Measurements from ENCODE around the gene LYAR. TPM values are rescaled to one million over a fixed set of nuclear protein-coding genes. Genes with fewer than 3 reads are reported as not detected.

The LYAR gene
- total and polyA plus RNA-seq, 2 experiments from 2014 or later, result 6.7 to 12.2 TPM

DNA sequence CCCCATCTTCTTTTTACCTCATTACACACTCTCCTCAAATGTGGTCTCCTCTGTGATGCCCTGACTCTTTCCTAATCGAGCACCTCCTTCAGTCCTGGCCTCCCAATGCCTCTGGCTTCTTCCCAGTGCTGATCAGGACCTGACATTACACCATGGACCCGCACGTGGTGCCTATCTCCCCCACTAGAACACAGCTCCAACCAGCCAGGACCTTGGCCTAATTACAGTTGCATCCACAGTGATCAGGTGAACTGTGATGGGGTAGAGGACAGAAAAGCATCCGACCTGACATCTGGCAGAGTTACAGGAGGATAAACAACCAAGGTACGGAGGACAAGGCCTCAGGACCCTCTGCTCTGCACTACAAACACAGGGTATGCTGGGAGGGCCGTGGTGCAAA lies 12.4 kb downstream of the LYAR start:
- Histone ChIP-seq H3K4me2 (no peak overlapping the region), H3K9me3 (ENCODE audit: low read depth) (no peaks in the 10 kb centered on the region), H4K20me1 (ENCODE audit: insufficient read depth, poor library complexity, severe bottlenecking) (no peaks in the 10 kb centered on the region), H3K4me1 (ENCODE audit: insufficient read depth) (no peaks in the 10 kb centered on the region), H3K9me2 (replicated peaks; ENCODE audit: insufficient read depth) (no peaks in the 10 kb centered on the region), H3K27me3 (no peaks in the 10 kb centered on the region), H2AFZ (no peak overlapping the region), H3K27ac (no peak overlapping the region), H3K79me2 (no peaks in the 10 kb centered on the region), H3K36me3 (replicated peaks; ENCODE audit: insufficient read depth, low read depth) (no peaks in the 10 kb centered on the region), H3K4me3 (no peak overlapping the region)
- TF ChIP-seq, protein P1, sequence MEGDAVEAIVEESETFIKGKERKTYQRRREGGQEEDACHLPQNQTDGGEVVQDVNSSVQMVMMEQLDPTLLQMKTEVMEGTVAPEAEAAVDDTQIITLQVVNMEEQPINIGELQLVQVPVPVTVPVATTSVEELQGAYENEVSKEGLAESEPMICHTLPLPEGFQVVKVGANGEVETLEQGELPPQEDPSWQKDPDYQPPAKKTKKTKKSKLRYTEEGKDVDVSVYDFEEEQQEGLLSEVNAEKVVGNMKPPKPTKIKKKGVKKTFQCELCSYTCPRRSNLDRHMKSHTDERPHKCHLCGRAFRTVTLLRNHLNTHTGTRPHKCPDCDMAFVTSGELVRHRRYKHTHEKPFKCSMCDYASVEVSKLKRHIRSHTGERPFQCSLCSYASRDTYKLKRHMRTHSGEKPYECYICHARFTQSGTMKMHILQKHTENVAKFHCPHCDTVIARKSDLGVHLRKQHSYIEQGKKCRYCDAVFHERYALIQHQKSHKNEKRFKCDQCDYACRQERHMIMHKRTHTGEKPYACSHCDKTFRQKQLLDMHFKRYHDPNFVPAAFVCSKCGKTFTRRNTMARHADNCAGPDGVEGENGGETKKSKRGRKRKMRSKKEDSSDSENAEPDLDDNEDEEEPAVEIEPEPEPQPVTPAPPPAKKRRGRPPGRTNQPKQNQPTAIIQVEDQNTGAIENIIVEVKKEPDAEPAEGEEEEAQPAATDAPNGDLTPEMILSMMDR (IDR thresholded peaks at IDR 0.05; ENCODE audit: poor library complexity), result no peak
- no peak for TF ChIP-seq EZH2phosphoT487 (IDR thresholded peaks at IDR 0.05; ENCODE audit: low read depth, severe bottlenecking, unreplicated experiment)
- no peak for TF ChIP-seq EZH2 (IDR thresholded peaks at IDR 0.05; ENCODE audit: borderline replicate concordance)
- DNase-seq (ENCODE audit: low spot score), result no peak
- WGBS (ENCODE audit: low lambda C conversion rate, missing lambda C conversion rate), result 90% methylated on average over 6 of the region's 6 CpGs

DNA sequence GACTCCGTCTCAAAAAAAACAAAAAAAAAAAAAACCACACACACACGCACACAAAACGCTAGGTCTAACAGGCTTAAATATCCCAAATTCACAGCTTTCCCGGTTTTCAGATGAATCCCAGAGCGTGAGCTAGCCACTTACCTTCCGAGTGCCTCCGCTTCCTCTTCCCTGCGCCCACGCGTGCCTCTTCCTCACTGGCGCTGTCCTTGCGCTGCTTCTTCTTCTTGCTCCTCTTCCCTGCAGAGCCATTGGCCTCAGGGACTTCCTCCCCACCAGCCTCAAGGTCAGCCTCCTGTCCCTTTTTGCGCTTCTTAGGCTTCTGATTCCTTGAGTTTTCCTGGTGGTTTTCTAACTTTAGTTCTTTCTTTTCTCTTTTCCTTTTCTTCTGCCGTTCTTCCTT lies 15.7 kb downstream of the LYAR start:
- TF ChIP-seq EZH2 (IDR thresholded peaks at IDR 0.05; ENCODE audit: borderline replicate concordance), result no peak
- TF ChIP-seq, protein P1 (IDR thresholded peaks at IDR 0.05; ENCODE audit: poor library complexity), result no peak
- TF ChIP-seq EZH2phosphoT487 (IDR thresholded peaks at IDR 0.05; ENCODE audit: low read depth, severe bottlenecking, unreplicated experiment), result no peak
- no peak overlapping the region for H3K4me2 ChIP-seq
- no peaks in the 10 kb centered on the region for H3K27me3 ChIP-seq
- H4K20me1 ChIP-seq (ENCODE audit: insufficient read depth, poor library complexity, severe bottlenecking), result no peaks in the 10 kb centered on the region
- H2AFZ ChIP-seq, result no peak overlapping the region
- no peak for DNase-seq (ENCODE audit: low spot score)
- H3K4me3 ChIP-seq, result no peak overlapping the region
- H3K36me3 ChIP-seq (replicated peaks; ENCODE audit: insufficient read depth, low read depth), result no peaks in the 10 kb centered on the region
- H3K79me2 ChIP-seq, result no peaks in the 10 kb centered on the region
- H3K27ac ChIP-seq, result no peak overlapping the region
- no peaks in the 10 kb centered on the region for H3K4me1 ChIP-seq (ENCODE audit: insufficient read depth)
- 96% methylated on average over 14 of the region's 14 CpGs for WGBS (ENCODE audit: low lambda C conversion rate, missing lambda C conversion rate)
- no peaks in the 10 kb centered on the region for H3K9me2 ChIP-seq (replicated peaks; ENCODE audit: insufficient read depth)
- H3K9me3 ChIP-seq (ENCODE audit: low read depth), result no peaks in the 10 kb centered on the region

DNA sequence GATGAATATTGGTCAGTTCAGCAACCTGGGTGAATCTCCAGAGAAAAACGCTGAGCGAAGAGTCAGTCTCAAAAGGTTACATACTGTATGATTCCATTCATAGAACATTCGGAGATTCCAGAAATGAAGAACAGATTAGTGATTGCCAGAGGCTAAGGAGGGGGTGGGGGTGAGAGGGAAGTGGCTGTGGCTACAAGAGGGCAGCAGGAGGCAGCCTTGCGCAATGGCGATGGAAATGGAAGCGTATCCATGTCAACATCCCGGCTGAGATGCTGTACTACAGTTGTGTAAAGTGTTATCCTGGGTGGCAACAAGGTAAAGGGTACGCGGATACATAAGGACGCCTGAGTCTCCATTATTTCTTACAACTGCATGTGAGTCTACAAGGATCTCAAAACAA lies 18.0 kb downstream of the LYAR start:
- no peak overlapping the region for H3K4me3 ChIP-seq
- TF ChIP-seq EZH2 (IDR thresholded peaks at IDR 0.05; ENCODE audit: borderline replicate concordance), result no peak
- TF ChIP-seq EZH2phosphoT487 (IDR thresholded peaks at IDR 0.05; ENCODE audit: low read depth, severe bottlenecking, unreplicated experiment), result no peak
- TF ChIP-seq, protein P1 (IDR thresholded peaks at IDR 0.05; ENCODE audit: poor library complexity), result no peak

DNA sequence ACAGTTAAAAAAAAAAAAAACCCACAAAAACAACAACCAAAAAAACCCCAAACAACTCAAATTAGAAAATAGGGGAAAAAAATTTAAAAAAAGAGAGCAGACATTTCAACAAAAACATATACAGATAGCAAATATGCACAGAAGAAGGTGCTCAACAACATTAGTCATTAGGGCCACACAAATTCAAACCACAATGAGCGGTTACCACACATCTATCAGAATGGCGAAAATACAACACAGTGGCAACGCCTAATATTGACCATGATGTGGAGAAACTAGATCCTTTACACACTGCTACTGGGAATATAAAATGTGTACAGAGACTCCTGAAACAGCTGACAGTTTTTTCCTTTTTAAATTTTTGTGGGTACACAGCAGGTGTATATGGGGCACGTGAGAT lies 19.4 kb downstream of the LYAR start:
- no peaks in the 10 kb centered on the region for H4K20me1 ChIP-seq (ENCODE audit: insufficient read depth, poor library complexity, severe bottlenecking)
- H2AFZ ChIP-seq, result no peak overlapping the region
- 83% methylated on average over 4 of the region's 4 CpGs for WGBS (ENCODE audit: low lambda C conversion rate, missing lambda C conversion rate)

More for the DNA sequence above, 18.0 kb downstream of the LYAR start:
- Histone ChIP-seq H2AFZ (no peak overlapping the region), H4K20me1 (ENCODE audit: insufficient read depth, poor library complexity, severe bottlenecking) (no peaks in the 10 kb centered on the region), H3K27me3 (no peaks in the 10 kb centered on the region), H3K79me2 (no peaks in the 10 kb centered on the region), H3K4me1 (ENCODE audit: insufficient read depth) (no peaks in the 10 kb centered on the region), H3K9me2 (replicated peaks; ENCODE audit: insufficient read depth) (no peaks in the 10 kb centered on the region), H3K27ac (no peak overlapping the region), H3K9me3 (ENCODE audit: low read depth) (no peaks in the 10 kb centered on the region), H3K36me3 (replicated peaks; ENCODE audit: insufficient read depth, low read depth) (no peaks in the 10 kb centered on the region), H3K4me2 (no peak overlapping the region)
- WGBS (ENCODE audit: low lambda C conversion rate, missing lambda C conversion rate), result 91% methylated on average over 10 of the region's 10 CpGs
- DNase-seq (ENCODE audit: low spot score), result no peak

More for the DNA sequence above, 19.4 kb downstream of the LYAR start:
- H3K27ac ChIP-seq, result no peak overlapping the region
- no peak for DNase-seq (ENCODE audit: low spot score)
- no peaks in the 10 kb centered on the region for H3K9me3 ChIP-seq (ENCODE audit: low read depth)
- H3K4me3 ChIP-seq, result no peak overlapping the region
- no peaks in the 10 kb centered on the region for H3K4me1 ChIP-seq (ENCODE audit: insufficient read depth)
- no peaks in the 10 kb centered on the region for H3K79me2 ChIP-seq
- H3K9me2 ChIP-seq (replicated peaks; ENCODE audit: insufficient read depth), result no peaks in the 10 kb centered on the region
- no peaks in the 10 kb centered on the region for H3K36me3 ChIP-seq (replicated peaks; ENCODE audit: insufficient read depth, low read depth)
- TF ChIP-seq, protein P1 (IDR thresholded peaks at IDR 0.05; ENCODE audit: poor library complexity), result no peak
- TF ChIP-seq EZH2 (IDR thresholded peaks at IDR 0.05; ENCODE audit: borderline replicate concordance) (no peak), EZH2phosphoT487 (IDR thresholded peaks at IDR 0.05; ENCODE audit: low read depth, severe bottlenecking, unreplicated experiment) (no peak)
- no peaks in the 10 kb centered on the region for H3K27me3 ChIP-seq
- H3K4me2 ChIP-seq, result no peak overlapping the region
